ENCODE measurements around the gene MYO10.

The MYO10 gene

DNA sequence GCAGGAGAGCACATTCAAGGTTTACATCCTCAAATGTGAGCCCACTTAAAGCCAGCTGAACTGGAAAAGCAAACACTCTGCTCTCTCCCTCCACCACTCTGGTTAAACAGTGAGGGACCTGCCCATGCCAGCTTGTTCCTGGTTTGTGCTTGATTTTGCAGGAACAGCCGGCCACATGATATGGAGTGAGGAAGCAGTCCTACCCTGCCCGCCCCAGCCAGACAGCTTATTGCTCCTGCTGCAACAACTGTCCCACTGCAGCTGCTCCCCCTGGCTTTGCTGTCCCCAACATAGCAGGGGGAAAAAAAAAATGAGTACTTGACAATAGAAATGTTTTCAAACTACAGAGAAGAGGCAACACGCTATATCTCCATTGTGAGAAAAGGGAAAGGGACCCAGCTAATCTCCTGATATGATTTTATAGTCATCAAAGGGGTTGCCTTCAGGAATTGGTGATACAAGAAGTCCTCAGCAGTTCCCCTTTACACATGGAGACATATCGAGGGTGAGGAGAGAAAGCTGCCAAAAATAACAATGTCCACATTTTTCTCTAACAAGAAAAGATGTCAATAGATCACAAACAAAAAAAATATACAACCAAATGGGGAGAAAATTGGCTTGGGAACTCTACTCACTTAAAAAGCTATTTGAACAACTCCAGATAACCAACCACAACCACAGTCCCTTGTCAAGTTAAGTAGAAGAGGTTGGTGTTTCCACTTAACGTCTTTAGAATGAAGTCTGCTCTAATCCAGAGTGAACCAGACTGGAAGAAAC, 4.6 kb downstream of the MYO10 start (continued):
- TF ChIP-seq, protein P1, sequence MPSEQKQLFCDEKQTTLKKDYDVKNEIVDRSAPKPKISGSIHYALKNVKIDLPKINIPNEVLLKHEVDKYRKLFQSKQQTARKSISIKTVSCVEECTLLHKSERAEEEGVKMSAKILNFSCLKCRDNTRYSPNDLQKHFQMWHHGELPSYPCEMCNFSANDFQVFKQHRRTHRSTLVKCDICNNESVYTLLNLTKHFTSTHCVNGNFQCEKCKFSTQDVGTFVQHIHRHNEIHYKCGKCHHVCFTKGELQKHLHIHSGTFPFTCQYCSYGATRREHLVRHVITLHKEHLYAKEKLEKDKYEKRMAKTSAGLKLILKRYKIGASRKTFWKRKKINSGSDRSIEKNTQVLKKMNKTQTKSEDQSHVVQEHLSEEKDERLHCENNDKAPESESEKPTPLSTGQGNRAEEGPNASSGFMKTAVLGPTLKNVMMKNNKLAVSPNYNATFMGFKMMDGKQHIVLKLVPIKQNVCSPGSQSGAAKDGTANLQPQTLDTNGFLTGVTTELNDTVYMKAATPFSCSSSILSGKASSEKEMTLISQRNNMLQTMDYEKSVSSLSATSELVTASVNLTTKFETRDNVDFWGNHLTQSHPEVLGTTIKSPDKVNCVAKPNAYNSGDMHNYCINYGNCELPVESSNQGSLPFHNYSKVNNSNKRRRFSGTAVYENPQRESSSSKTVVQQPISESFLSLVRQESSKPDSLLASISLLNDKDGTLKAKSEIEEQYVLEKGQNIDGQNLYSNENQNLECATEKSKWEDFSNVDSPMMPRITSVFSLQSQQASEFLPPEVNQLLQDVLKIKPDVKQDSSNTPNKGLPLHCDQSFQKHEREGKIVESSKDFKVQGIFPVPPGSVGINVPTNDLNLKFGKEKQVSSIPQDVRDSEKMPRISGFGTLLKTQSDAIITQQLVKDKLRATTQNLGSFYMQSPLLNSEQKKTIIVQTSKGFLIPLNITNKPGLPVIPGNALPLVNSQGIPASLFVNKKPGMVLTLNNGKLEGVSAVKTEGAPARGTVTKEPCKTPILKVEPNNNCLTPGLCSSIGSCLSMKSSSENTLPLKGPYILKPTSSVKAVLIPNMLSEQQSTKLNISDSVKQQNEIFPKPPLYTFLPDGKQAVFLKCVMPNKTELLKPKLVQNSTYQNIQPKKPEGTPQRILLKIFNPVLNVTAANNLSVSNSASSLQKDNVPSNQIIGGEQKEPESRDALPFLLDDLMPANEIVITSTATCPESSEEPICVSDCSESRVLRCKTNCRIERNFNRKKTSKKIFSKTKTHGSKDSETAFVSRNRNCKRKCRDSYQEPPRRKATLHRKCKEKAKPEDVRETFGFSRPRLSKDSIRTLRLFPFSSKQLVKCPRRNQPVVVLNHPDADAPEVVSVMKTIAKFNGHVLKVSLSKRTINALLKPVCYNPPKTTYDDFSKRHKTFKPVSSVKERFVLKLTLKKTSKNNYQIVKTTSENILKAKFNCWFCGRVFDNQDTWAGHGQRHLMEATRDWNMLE (tag by site-specific recombination; conservative IDR thresholded peaks at IDR 0.05; ENCODE audit: low read depth) = no peak

DNA sequence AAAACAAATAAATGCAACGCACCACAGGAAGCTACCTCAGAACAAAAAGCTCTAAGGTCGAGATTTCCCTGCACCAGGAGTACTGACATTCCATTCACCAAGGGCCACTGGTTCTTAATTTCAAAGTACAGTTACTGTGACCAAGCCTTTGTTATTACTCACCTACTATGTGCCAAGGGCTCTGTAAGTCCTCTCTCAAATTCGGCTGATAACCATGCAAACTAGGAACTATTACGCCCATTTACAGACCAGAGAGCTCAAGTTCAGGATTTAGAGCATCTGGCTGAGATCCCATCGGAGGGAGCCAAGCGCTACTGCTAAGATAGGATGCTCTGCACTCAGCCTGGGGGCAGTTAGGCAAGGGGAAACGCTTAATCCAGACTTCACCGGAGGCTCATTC, 5.6 kb downstream of the MYO10 start:
- Histone ChIP-seq H3K4me3 (ENCODE audit: low read depth, low read length) (no peak overlapping the region), H3K27ac (ENCODE audit: extremely low read depth, low read depth, low read length) (no peak overlapping the region), H3K36me3 (ENCODE audit: control insufficient read depth in 2 of 2, insufficient read depth in 1 of 2, low read length in 2 of 2) (no peaks in the 10 kb centered on the region), H3K9me3 (ENCODE audit: control insufficient read depth, insufficient read depth, low read depth, low read length) (no peaks in the 10 kb centered on the region), H3K4me1 (ENCODE audit: control insufficient read depth, insufficient read depth, low read length) (peaks cover 32% of the 10 kb centered on the region)
- CTCF ChIA-PET = interaction anchor here (0.6 to 4.4 kb wide), 4 partner anchors 11 to 259 kb away, joined by 3 to 69 read pairs (median 6); no protein-coding TSS in a partner anchor
- TF ChIP-seq, protein P2, sequence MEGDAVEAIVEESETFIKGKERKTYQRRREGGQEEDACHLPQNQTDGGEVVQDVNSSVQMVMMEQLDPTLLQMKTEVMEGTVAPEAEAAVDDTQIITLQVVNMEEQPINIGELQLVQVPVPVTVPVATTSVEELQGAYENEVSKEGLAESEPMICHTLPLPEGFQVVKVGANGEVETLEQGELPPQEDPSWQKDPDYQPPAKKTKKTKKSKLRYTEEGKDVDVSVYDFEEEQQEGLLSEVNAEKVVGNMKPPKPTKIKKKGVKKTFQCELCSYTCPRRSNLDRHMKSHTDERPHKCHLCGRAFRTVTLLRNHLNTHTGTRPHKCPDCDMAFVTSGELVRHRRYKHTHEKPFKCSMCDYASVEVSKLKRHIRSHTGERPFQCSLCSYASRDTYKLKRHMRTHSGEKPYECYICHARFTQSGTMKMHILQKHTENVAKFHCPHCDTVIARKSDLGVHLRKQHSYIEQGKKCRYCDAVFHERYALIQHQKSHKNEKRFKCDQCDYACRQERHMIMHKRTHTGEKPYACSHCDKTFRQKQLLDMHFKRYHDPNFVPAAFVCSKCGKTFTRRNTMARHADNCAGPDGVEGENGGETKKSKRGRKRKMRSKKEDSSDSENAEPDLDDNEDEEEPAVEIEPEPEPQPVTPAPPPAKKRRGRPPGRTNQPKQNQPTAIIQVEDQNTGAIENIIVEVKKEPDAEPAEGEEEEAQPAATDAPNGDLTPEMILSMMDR (tag by site-specific recombination; IDR thresholded peaks at IDR 0.05) = no peak
- TF ChIP-seq OSR2 (tag by site-specific recombination; IDR thresholded peaks at IDR 0.05) (peak; percentile 28; the same call in 1 of the 2 replicates), ZBTB17 (tag by site-specific recombination; IDR thresholded peaks at IDR 0.05) (peak; percentile 42; the same call in 1 of the 2 replicates)
- POLR2A ChIA-PET = no interaction called here

DNA sequence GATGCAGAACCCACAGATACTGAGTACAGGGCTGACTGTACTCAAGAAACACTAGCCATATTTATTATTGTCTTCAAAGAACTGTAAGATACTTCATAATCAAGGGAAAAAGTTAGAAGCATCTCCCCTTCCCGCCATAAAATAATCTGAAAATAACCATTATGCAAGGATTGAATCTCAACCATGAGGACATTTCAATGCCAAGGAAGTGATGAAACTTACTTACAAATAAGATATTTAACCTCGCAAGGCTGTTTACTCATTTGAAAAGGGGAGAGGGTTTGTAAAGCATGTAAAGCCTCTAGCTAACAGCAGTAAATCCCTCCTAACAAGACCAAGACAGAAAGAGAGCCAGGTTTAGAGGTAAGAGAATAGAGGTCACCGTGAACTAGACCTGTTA, 6.3 kb downstream of the MYO10 start:
- Histone ChIP-seq H3K36me3 (ENCODE audit: control insufficient read depth in 2 of 2, insufficient read depth in 1 of 2, low read length in 2 of 2) (no peaks in the 10 kb centered on the region), H3K4me3 (ENCODE audit: low read depth, low read length) (no peak overlapping the region), H3K27ac (ENCODE audit: extremely low read depth, low read depth, low read length) (no peak overlapping the region), H3K4me1 (ENCODE audit: control insufficient read depth, insufficient read depth, low read length) (peaks cover 32% of the 10 kb centered on the region), H3K9me3 (ENCODE audit: control insufficient read depth, insufficient read depth, low read depth, low read length) (no peaks in the 10 kb centered on the region)
- TF ChIP-seq ZNF341 (tag by site-specific recombination; IDR thresholded peaks at IDR 0.05; ENCODE audit: low read depth) = no peak
- no peak for TF ChIP-seq ZNF530 (tag by site-specific recombination; IDR thresholded peaks at IDR 0.05; ENCODE audit: low read depth)
- TF ChIP-seq, protein P3, sequence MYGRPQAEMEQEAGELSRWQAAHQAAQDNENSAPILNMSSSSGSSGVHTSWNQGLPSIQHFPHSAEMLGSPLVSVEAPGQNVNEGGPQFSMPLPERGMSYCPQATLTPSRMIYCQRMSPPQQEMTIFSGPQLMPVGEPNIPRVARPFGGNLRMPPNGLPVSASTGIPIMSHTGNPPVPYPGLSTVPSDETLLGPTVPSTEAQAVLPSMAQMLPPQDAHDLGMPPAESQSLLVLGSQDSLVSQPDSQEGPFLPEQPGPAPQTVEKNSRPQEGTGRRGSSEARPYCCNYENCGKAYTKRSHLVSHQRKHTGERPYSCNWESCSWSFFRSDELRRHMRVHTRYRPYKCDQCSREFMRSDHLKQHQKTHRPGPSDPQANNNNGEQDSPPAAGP (tag by site-specific recombination; IDR thresholded peaks at IDR 0.05) = no peak
- no peak for TF ChIP-seq MYNN (tag by site-specific recombination; IDR thresholded peaks at IDR 0.05; ENCODE audit: borderline replicate concordance)
- TF ChIP-seq, protein P4, sequence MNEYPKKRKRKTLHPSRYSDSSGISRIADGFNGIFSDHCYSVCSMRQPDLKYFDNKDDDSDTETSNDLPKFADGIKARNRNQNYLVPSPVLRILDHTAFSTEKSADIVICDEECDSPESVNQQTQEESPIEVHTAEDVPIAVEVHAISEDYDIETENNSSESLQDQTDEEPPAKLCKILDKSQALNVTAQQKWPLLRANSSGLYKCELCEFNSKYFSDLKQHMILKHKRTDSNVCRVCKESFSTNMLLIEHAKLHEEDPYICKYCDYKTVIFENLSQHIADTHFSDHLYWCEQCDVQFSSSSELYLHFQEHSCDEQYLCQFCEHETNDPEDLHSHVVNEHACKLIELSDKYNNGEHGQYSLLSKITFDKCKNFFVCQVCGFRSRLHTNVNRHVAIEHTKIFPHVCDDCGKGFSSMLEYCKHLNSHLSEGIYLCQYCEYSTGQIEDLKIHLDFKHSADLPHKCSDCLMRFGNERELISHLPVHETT (tag by site-specific recombination; IDR thresholded peaks at IDR 0.05) = no peak
- no peak for TF ChIP-seq ZNF19 (tag by site-specific recombination; IDR thresholded peaks at IDR 0.05; ENCODE audit: low read depth)
- no peak for TF ChIP-seq OSR2 (tag by site-specific recombination; IDR thresholded peaks at IDR 0.05)
- no peak for TF ChIP-seq ZFP37 (tag by site-specific recombination; IDR thresholded peaks at IDR 0.05)
- TF ChIP-seq ZNF112 (tag by site-specific recombination; IDR thresholded peaks at IDR 0.05) = no peak
- ChIA-PET POLR2A (no interaction called here), CTCF (interaction anchor here (1.2 to 4.4 kb wide), 3 partner anchors 10 to 260 kb away, joined by 5 to 69 read pairs (median 8); no protein-coding TSS in a partner anchor)
